Measurements from ENCODE around the gene GTF2H4. TPM values are rescaled to one million over a fixed set of nuclear protein-coding genes. Genes with fewer than 3 reads are reported as not detected.
"Not testable (repeated sequence)": the region's sequence is repeated elsewhere in the genome, so short reads cannot be mapped to it uniquely, and the experiment has no call there.

The GTF2H4 gene
- total RNA-seq, 2 experiments from 2014 or later: 30.5 to 48.7 TPM

- H4K20me1 ChIP-seq (ENCODE audit: insufficient read depth, low read length): no peaks in the 10 kb centered on the region
- no peak overlapping the region for H3K27ac ChIP-seq (ENCODE audit: low read depth, low read length, poor library complexity, severe bottlenecking)
- H3K9me2 ChIP-seq (ENCODE audit: insufficient read depth, low read length): no peaks in the 10 kb centered on the region
- H3K79me2 ChIP-seq (ENCODE audit: insufficient read depth, low read depth, low read length): no peaks in the 10 kb centered on the region
- POLR2A ChIA-PET: interaction anchor here (0.6 to 1.0 kb wide), 2 partner anchors 13 to 173 kb away, joined by 3 read pairs; no protein-coding TSS in a partner anchor
- H3K9me3 ChIP-seq (ENCODE audit: low read length): no peaks in the 10 kb centered on the region
- no peak for TF ChIP-seq EZH2phosphoT487 (IDR thresholded peaks at IDR 0.05; ENCODE audit: borderline replicate concordance, low read depth, low read length)
- TF ChIP-seq, protein P1, sequence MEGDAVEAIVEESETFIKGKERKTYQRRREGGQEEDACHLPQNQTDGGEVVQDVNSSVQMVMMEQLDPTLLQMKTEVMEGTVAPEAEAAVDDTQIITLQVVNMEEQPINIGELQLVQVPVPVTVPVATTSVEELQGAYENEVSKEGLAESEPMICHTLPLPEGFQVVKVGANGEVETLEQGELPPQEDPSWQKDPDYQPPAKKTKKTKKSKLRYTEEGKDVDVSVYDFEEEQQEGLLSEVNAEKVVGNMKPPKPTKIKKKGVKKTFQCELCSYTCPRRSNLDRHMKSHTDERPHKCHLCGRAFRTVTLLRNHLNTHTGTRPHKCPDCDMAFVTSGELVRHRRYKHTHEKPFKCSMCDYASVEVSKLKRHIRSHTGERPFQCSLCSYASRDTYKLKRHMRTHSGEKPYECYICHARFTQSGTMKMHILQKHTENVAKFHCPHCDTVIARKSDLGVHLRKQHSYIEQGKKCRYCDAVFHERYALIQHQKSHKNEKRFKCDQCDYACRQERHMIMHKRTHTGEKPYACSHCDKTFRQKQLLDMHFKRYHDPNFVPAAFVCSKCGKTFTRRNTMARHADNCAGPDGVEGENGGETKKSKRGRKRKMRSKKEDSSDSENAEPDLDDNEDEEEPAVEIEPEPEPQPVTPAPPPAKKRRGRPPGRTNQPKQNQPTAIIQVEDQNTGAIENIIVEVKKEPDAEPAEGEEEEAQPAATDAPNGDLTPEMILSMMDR (conservative IDR thresholded peaks at IDR 0.05; ENCODE audit: low read length): no peak
- BruUV-seq (replicated peaks): no TSS peak
- no peak overlapping the region for H3K4me3 ChIP-seq (ENCODE audit: low read depth, low read length, poor library complexity, severe bottlenecking)
- no peak for DNase-seq (ENCODE audit: low spot score)
- H3K4me2 ChIP-seq (ENCODE audit: low read length): no peak overlapping the region
- peaks cover 14% of the 10 kb centered on the region; the same call in 1 of the 2 replicates for H3K36me3 ChIP-seq (ENCODE audit: insufficient read depth, low read length)
- peaks cover 18% of the 10 kb centered on the region for H3K4me1 ChIP-seq (ENCODE audit: insufficient read depth, low read length, poor library complexity, severe bottlenecking)
- H2AFZ ChIP-seq (ENCODE audit: low read length): no peak overlapping the region
- CTCF ChIA-PET (ENCODE audit: unreplicated experiment): no interaction called here
- intact Hi-C loops (cut with micrococcal nuclease; ENCODE audit: unreplicated experiment): no loop called here
Measured at GRCh38 chr6:30901436-30901835, 6.6 kb upstream of the GTF2H4 start.

GRCh38 chr6:30902196-30902595, 5.8 kb upstream of the GTF2H4 start:
- H3K9me3 ChIP-seq (ENCODE audit: low read length); H3K9me2 ChIP-seq (ENCODE audit: insufficient read depth, low read length); CTCF ChIA-PET (ENCODE audit: unreplicated experiment); H3K4me3 ChIP-seq (ENCODE audit: low read depth, low read length, poor library complexity, severe bottlenecking); DNase-seq (ENCODE audit: low spot score); intact Hi-C loops (cut with micrococcal nuclease; ENCODE audit: unreplicated experiment); H4K20me1 ChIP-seq (ENCODE audit: insufficient read depth, low read length); H3K27ac ChIP-seq (ENCODE audit: low read depth, low read length, poor library complexity, severe bottlenecking); H3K79me2 ChIP-seq (ENCODE audit: insufficient read depth, low read depth, low read length); BruUV-seq (replicated peaks): not testable (repeated sequence)
- peaks cover 18% of the 10 kb centered on the region for H3K4me1 ChIP-seq (ENCODE audit: insufficient read depth, low read length, poor library complexity, severe bottlenecking)
- H3K4me2 ChIP-seq (ENCODE audit: low read length): peak overlapping the region; percentile 21; the same call in 1 of the 2 replicates
- H3K36me3 ChIP-seq (ENCODE audit: insufficient read depth, low read length): peaks cover 14% of the 10 kb centered on the region; the same call in 1 of the 2 replicates
- peak overlapping the region; percentile 81; the same call in 1 of the 2 replicates for H2AFZ ChIP-seq (ENCODE audit: low read length)
- POLR2A ChIA-PET: interaction anchor here (0.6 kb wide), 1 partner anchor 173 kb away, joined by 3 read pairs; no protein-coding TSS in a partner anchor

- intact Hi-C loops (cut with micrococcal nuclease; ENCODE audit: unreplicated experiment): no loop called here
- H3K4me1 ChIP-seq (ENCODE audit: insufficient read depth, low read length, poor library complexity, severe bottlenecking): peaks cover 18% of the 10 kb centered on the region
- H3K9me3 ChIP-seq (ENCODE audit: low read length): no peaks in the 10 kb centered on the region
- POLR2A ChIA-PET: no interaction called here
- H2AFZ ChIP-seq (ENCODE audit: low read length): peak overlapping the region; percentile 81
- peaks cover 10% of the 10 kb centered on the region; the same call in 1 of the 2 replicates for H3K36me3 ChIP-seq (ENCODE audit: insufficient read depth, low read length)
- no peaks in the 10 kb centered on the region for H3K79me2 ChIP-seq (ENCODE audit: insufficient read depth, low read depth, low read length)
- H3K9me2 ChIP-seq (ENCODE audit: insufficient read depth, low read length): no peaks in the 10 kb centered on the region
- no peak overlapping the region for H3K4me3 ChIP-seq (ENCODE audit: low read depth, low read length, poor library complexity, severe bottlenecking)
- H3K4me2 ChIP-seq (ENCODE audit: low read length): peak overlapping the region; percentile 21
- TF ChIP-seq, protein P1 (conservative IDR thresholded peaks at IDR 0.05; ENCODE audit: low read length): no peak
- TF ChIP-seq EZH2phosphoT487 (IDR thresholded peaks at IDR 0.05; ENCODE audit: borderline replicate concordance, low read depth, low read length): no peak
- H4K20me1 ChIP-seq (ENCODE audit: insufficient read depth, low read length): no peaks in the 10 kb centered on the region
- no TSS peak for BruUV-seq (replicated peaks)
- peak; percentile 38 for DNase-seq (ENCODE audit: low spot score)
- CTCF ChIA-PET (ENCODE audit: unreplicated experiment): no interaction called here
- peak overlapping the region; percentile 8 for H3K27ac ChIP-seq (ENCODE audit: low read depth, low read length, poor library complexity, severe bottlenecking)
Measured at GRCh38 chr6:30902709-30903108, 5.3 kb upstream of the GTF2H4 start.
